ENCODE data around the gene ZNF584.

The ZNF584 gene

GRCh38 chr19:58453743-58454142 is 45.3 kb downstream of the ZNF584 start:
- H3K27me3 ChIP-seq, result no peaks in the 10 kb centered on the region
- no peak overlapping the region for H3K4me3 ChIP-seq (ENCODE audit: low read depth, low read length)
- H3K36me3 ChIP-seq, result 0 out of 2 replicates have a peak, but pooled peaks cover 3% of the 10 kb centered on the region
- H3K4me1 ChIP-seq, result no peaks in the 10 kb centered on the region
- no peak for TF ChIP-seq CTCF (IDR thresholded peaks at IDR 0.05; ENCODE audit: low read depth, low read length)
- H3K9me3 ChIP-seq, result no peaks in the 10 kb centered on the region
- no peak for DNase-seq

GRCh38 chr19:58455306-58455705 is 46.9 kb downstream of the ZNF584 start:
- no peak for DNase-seq
- H3K4me1 ChIP-seq, result no peaks in the 10 kb centered on the region
- H3K9me3 ChIP-seq, result no peaks in the 10 kb centered on the region
- no peak for TF ChIP-seq CTCF (IDR thresholded peaks at IDR 0.05; ENCODE audit: low read depth, low read length)
- H3K27me3 ChIP-seq, result no peaks in the 10 kb centered on the region
- H3K4me3 ChIP-seq (ENCODE audit: low read depth, low read length), result no peak overlapping the region
- 0 out of 2 replicates have a peak, but pooled peaks cover 3% of the 10 kb centered on the region for H3K36me3 ChIP-seq

GRCh38 chr19:58456111-58456510 is 47.7 kb downstream of the ZNF584 start:
- Histone ChIP-seq H3K36me3 (0 out of 2 replicates have a peak, but pooled peaks cover 3% of the 10 kb centered on the region), H3K4me1 (no peaks in the 10 kb centered on the region), H3K9me3 (no peaks in the 10 kb centered on the region), H3K4me3 (ENCODE audit: low read depth, low read length) (no peak overlapping the region), H3K27me3 (no peaks in the 10 kb centered on the region)
- TF ChIP-seq CTCF (IDR thresholded peaks at IDR 0.05; ENCODE audit: low read depth, low read length), result no peak
- no peak for DNase-seq

- no peak for TF ChIP-seq CTCF (IDR thresholded peaks at IDR 0.05; ENCODE audit: low read depth, low read length)
- Histone ChIP-seq H3K36me3 (0 out of 2 replicates have a peak, but pooled peaks cover 3% of the 10 kb centered on the region), H3K9me3 (no peaks in the 10 kb centered on the region), H3K4me3 (ENCODE audit: low read depth, low read length) (no peak overlapping the region), H3K27me3 (no peaks in the 10 kb centered on the region), H3K4me1 (no peaks in the 10 kb centered on the region)
- no peak for DNase-seq
Measured at GRCh38 chr19:58460039-58460438, 51.6 kb downstream of the ZNF584 start.

GRCh38 chr19:58466089-58466759 is 57.8 kb downstream of the ZNF584 start:
- peak overlapping the region; percentile 85 for H3K4me3 ChIP-seq (ENCODE audit: low read depth, low read length)
- TF ChIP-seq CTCF (IDR thresholded peaks at IDR 0.05; ENCODE audit: low read depth, low read length), result no peak

GRCh38 chr19:58466760-58467589 is 58.5 kb downstream of the ZNF584 start, which contains the start of gene ZNF324:
ZNF324 (plus strand) TSS chr19:58467080; CDS start chr19:58469186, 2,106 bp downstream.
- H3K4me3 ChIP-seq (ENCODE audit: low read depth, low read length), result peak within 1 kb of the TSS; percentile 85
- no peaks in the 10 kb centered on the region for H3K27me3 ChIP-seq
- no peaks in the 10 kb centered on the region for H3K9me3 ChIP-seq
- DNase-seq, result peak; percentile 99
- peaks cover 14% of the 10 kb centered on the region for H3K36me3 ChIP-seq
- no peaks in the 10 kb centered on the region for H3K4me1 ChIP-seq
- TF ChIP-seq CTCF (IDR thresholded peaks at IDR 0.05; ENCODE audit: low read depth, low read length), result no peak

More at GRCh38 chr19:58466089-58466759, 57.8 kb downstream of the ZNF584 start:
- H3K36me3 ChIP-seq, result peaks cover 11% of the 10 kb centered on the region
- no peaks in the 10 kb centered on the region for H3K9me3 ChIP-seq
- no peak for DNase-seq
- H3K4me1 ChIP-seq, result no peaks in the 10 kb centered on the region
- H3K27me3 ChIP-seq, result no peaks in the 10 kb centered on the region
